ENCODE measurements around the gene SHISAL1.

GRCh38 chr22:44301039-44301438, 11.7 kb downstream of the SHISAL1 start:
- TF ChIP-seq POLR2A (IDR thresholded peaks at IDR 0.05; ENCODE audit: low read depth) (no peak), CTCF (IDR thresholded peaks at IDR 0.05) (no peak)
